GM23338 (cell line): ENCODE data around the gene CTCFL. TPM values are rescaled to one million over a fixed set of nuclear protein-coding genes. Genes with fewer than 3 reads are reported as not detected.

Source experiments
- ATAC-seq: fragments of 200-7000 bp; cut with Tn5 transposase; 3 replicates; pipeline ENCODE4 v1.9.1; 2020
- DNase-seq: peaks from one replicate; pipeline ENCODE4 v3.0.0-alpha.2; 2015; ENCODE audit warnings: low spot score
- H2AFZ ChIP-seq: fragments of 200-600 bp; sonication (generic); 2 replicates; pipeline ENCODE4 v1.8.0; 2016; ENCODE audit warnings: antibody characterized with exemption, mild to moderate bottlenecking, moderate library complexity
- H3F3A ChIP-seq: fragments of 200-600 bp; sonication (generic); replicated peaks from 2 replicates; pipeline ENCODE4 v1.8.0; 2017; ENCODE audit warnings: antibody characterized with exemption, mixed run types, low read depth
- H3K27ac ChIP-seq: fragments of 200-600 bp; sonication (generic); 2 replicates; pipeline ENCODE4 v1.6.1; 2016; ENCODE audit warnings: low read depth
- H3K27me3 ChIP-seq: fragments of 200-600 bp; sonication (generic); 2 replicates; pipeline ENCODE4 v1.8.0; 2016; ENCODE audit warnings: mild to moderate bottlenecking, mixed run types, moderate library complexity; ENCODE audit not compliant: insufficient read depth
- H3K36me3 ChIP-seq: fragments of 200-600 bp; sonication (generic); 2 replicates; pipeline ENCODE4 v1.8.0; 2016; ENCODE audit warnings: mild to moderate bottlenecking; ENCODE audit not compliant: insufficient read depth
- H3K4me1 ChIP-seq: fragments of 200-600 bp; sonication (generic); 2 replicates; pipeline ENCODE4 v1.8.0; 2016; ENCODE audit warnings: mild to moderate bottlenecking, moderate library complexity; ENCODE audit not compliant: insufficient read depth
- H3K4me2 ChIP-seq: fragments of 200-600 bp; sonication (generic); 2 replicates; pipeline ENCODE4 v1.7.1; 2017; ENCODE audit warnings: mixed run types
- H3K4me3 ChIP-seq: fragments of 200-600 bp; sonication (generic); 2 replicates; pipeline ENCODE4 v1.6.1; 2016; ENCODE audit warnings: mixed run types
- H3K79me2 ChIP-seq: fragments of 200-600 bp; sonication (generic); replicated peaks from 2 replicates; pipeline ENCODE4 v1.8.0; 2017; ENCODE audit warnings: mild to moderate bottlenecking; ENCODE audit not compliant: insufficient read depth
- H3K9me2 ChIP-seq: fragments of 200-600 bp; sonication (generic); 2 replicates; pipeline ENCODE4 v1.8.0; 2017; ENCODE audit not compliant: insufficient read depth
- H4K20me1 ChIP-seq: fragments of 200-600 bp; sonication (generic); replicated peaks from 2 replicates; pipeline ENCODE4 v1.8.0; 2017; ENCODE audit warnings: mild to moderate bottlenecking; ENCODE audit not compliant: insufficient read depth
- H3K27ac Mint-ChIP-seq: 2 replicates; pipeline ENCODE4 v1.8.0; 2020; ENCODE audit warnings: inconsistent platforms, mild to moderate bottlenecking, moderate library complexity, mixed read lengths
- H3K27me3 Mint-ChIP-seq: 3 replicates; pipeline ENCODE4 v1.8.0; 2022; ENCODE audit warnings: low read depth, mild to moderate bottlenecking, moderate library complexity, mixed read lengths, inconsistent platforms; ENCODE audit not compliant: insufficient read depth, poor library complexity
- H3K36me3 Mint-ChIP-seq: 3 replicates; pipeline ENCODE4 v1.8.0; 2021; ENCODE audit warnings: low read depth, mild to moderate bottlenecking, inconsistent platforms, moderate library complexity, mixed read lengths
- H3K4me1 Mint-ChIP-seq: 3 replicates; pipeline ENCODE4 v1.8.0; 2020; ENCODE audit warnings: mild to moderate bottlenecking, inconsistent platforms, mixed read lengths
- H3K4me3 Mint-ChIP-seq: 3 replicates; pipeline ENCODE4 v1.8.0; 2021; ENCODE audit warnings: moderate library complexity, mild to moderate bottlenecking, inconsistent platforms, mixed read lengths
- H3K9me3 Mint-ChIP-seq: 3 replicates; pipeline ENCODE4 v1.8.0; 2020; ENCODE audit warnings: moderate library complexity, mild to moderate bottlenecking, inconsistent platforms, mixed read lengths
- CREB1 ChIP-seq: fragments of 250-450 bp; sonication (Bioruptor Pico); IDR thresholded peaks from 2 replicates; pipeline ENCODE4 v1.5.0; 2020; ENCODE audit warnings: low read depth, mild to moderate bottlenecking, moderate library complexity
- CTCF ChIP-seq, 2 experiments: fragments of 200-600 bp in 1 of 2; sonication (generic) in 1 of 2; conservative IDR thresholded peaks; 2 replicates each; pipeline versions ENCODE4 v1.5.1 to v1.6.1; 2016 to 2017; ENCODE audit warnings: antibody characterized with exemption in 2 of 2, low read depth in 2 of 2, mild to moderate bottlenecking in 2 of 2, moderate library complexity in 1 of 2
- EZH2phosphoT487 ChIP-seq: fragments of 200-600 bp; sonication (generic); IDR thresholded peaks from one replicate; pipeline ENCODE4 v1.8.1; 2018; ENCODE audit warnings: antibody characterized with exemption; ENCODE audit not compliant: unreplicated experiment
- ZNF114 ChIP-seq: fragments of 250-450 bp; sonication (Bioruptor Pico); IDR thresholded peaks from 2 replicates; pipeline ENCODE4 v1.5.0; 2020; ENCODE audit warnings: mild to moderate bottlenecking, moderate library complexity
- ZNF462 ChIP-seq: fragments of 250-450 bp; sonication (Bioruptor Pico); IDR thresholded peaks from 2 replicates; pipeline ENCODE4 v1.5.0; 2020; ENCODE audit warnings: mild to moderate bottlenecking, moderate library complexity
- polyA plus RNA-seq: library from polyadenylated mRNA; unstranded; fragments of >200 nt; fragmentation: Nextera tagmentation; extraction: Ambion mirVana; gene quantifications from 2 replicates; pipeline ENCODE4 v1.2.1, GENCODE V29; 2016
- total RNA-seq: library from RNA; depleted of rRNA; stranded (reverse); fragments of >200 nt; shearing (Covaris generic); gene quantifications from 2 replicates; pipeline ENCODE4 v1.2.3, GENCODE V29; 2014

Gene CTCFL
- total and polyA plus RNA-seq, 2 experiments from 2014 or later: 0.55 to 1.4 TPM

GRCh38 chr20:57501461-57502335 is 23.2 kb downstream of the CTCFL start:
- ATAC-seq: no peak; the same call in 1 of the 3 replicates
- Histone ChIP-seq H2AFZ (no peak overlapping the region), H3F3A (no peaks in the 10 kb centered on the region), H3K27ac (no peak overlapping the region), H4K20me1 (no peaks in the 10 kb centered on the region), H3K9me2 (no peaks in the 10 kb centered on the region; the same call in 1 of the 2 replicates), H3K36me3 (no peaks in the 10 kb centered on the region), H3K4me1 (peaks cover 6% of the 10 kb centered on the region), H3K79me2 (no peaks in the 10 kb centered on the region), H3K4me2 (no peak overlapping the region), H3K27me3 (no peaks in the 10 kb centered on the region), H3K4me3 (no peak overlapping the region)
- peaks cover 24% of the 10 kb centered on the region for H3K4me1 Mint-ChIP-seq
- DNase-seq: no peak
- no peak overlapping the region for H3K27ac Mint-ChIP-seq
- H3K27me3 Mint-ChIP-seq: peaks cover 8% of the 10 kb centered on the region
- no peak overlapping the region for H3K4me3 Mint-ChIP-seq
- TF ChIP-seq ZNF114 (no peak), CREB1 (CRISPR knock-in tag) (no peak), ZNF462 (CRISPR knock-in tag) (no peak), EZH2phosphoT487 (no peak), CTCF (conservative IDR thresholded peaks at IDR 0.05; ENCODE audit: low read depth in 2 of 2) (0 out of 4 replicates have a peak, but pooled peaks of 1 of the 2 experiments have one; percentile 13)
- no peaks in the 10 kb centered on the region for H3K9me3 Mint-ChIP-seq
- H3K36me3 Mint-ChIP-seq: no peaks in the 10 kb centered on the region
